Stimulated activated naive CD8-positive, alpha-beta T cell treated with anti-CD3 and anti-CD28 coated beads, Interleukin-15, Interleukin-2, amounts not matched to agents 100 U/mL and 50 U/mL, for 24 hours (primary cell): ENCODE measurements around the gene PFDN4.
A peak's percentile ranks its signal among the peaks of the same experiment; 100 is the strongest.

Experiments used
- ATAC-seq: fragments of 150-1000 bp; cut with Tn5 transposase; one replicate; pipeline ENCODE4 v1.10.0; 2021
- DNase-seq: peaks from one replicate; pipeline ENCODE4 v3.0.0; 2021

The PFDN4 gene

DNA sequence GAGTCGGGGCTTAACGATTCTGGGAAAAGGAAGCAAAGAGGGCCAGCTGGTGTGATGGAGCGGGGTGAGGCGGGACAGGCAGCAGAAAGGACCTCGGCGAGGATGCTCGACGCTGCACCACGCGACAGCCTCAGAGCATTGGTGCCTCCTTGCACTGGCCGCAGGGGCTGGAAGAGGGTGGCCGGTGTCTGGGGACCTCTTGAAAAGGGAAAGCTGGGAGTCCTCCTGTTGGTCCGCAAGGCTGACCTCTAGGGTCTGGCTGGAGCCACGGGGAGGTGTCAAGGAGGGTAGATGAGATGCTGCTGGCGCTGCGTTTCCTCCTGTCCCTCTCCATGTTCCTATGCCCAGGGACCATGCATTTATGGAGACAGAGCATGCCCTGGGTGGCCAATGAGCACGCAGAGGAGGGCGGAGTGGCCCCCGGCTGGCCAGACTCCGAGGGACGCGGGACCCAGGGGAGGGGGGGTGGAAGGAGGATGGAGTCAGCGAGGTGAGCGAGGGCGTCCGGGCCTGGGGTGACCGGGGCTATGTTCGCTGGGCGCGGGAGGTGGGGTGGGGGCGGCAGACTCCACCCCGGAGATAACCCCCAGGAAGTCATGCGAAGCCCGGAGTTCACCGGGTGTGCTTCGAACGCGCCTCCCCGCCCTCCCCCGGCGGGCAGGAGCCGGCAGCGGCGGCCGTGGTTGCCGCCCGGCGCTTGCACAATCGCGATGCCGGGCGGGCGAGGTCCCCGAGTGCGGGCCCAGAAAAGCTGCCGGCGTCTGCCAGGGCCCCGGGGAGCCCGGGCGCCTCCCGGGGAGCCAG, 34.0 kb upstream of the PFDN4 start, which contains the start of gene CYP24A1:
Gene CYP24A1 (minus strand): TSS at position 334 of the 804 bp plus-strand sequence. CDS start 407 bp downstream, outside the sequence.
- no peak for DNase-seq
- ATAC-seq = no peak

DNA sequence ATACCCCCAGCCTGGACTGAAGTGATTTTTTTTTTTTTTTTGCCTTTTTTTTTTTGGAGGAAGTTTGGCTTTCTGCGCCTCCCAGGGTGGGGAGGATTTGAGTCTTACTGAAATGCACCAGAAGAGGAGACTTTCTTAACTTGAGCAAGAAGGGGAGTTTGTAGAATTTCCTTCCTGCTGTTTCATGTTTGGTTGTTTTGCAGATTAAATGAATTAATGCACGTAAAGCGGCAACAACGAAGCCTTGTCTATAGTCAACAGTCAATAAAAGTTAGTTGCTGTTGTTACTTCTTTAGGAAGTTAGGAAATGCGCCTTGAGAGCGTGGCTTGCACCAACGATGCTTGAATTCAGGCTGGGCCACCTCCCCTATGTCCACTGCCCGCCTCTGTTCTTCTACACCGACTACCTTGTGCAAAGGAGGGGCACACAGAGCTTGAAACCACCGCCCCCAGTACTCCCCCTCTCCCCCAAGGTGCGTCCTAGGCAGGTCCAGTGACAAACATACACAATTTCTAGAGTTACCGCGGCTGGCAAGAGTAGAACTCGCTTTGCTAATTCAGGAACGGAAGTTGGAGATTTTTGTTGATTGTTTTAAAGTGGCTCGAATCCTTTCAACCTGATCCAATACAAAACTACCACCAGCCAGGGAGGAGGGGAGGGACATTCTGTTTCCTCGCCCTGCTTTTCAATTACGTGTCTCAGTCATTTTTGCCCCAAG, 33.3 kb upstream of the PFDN4 start:
- DNase-seq (no peak), ATAC-seq (no peak)

DNA sequence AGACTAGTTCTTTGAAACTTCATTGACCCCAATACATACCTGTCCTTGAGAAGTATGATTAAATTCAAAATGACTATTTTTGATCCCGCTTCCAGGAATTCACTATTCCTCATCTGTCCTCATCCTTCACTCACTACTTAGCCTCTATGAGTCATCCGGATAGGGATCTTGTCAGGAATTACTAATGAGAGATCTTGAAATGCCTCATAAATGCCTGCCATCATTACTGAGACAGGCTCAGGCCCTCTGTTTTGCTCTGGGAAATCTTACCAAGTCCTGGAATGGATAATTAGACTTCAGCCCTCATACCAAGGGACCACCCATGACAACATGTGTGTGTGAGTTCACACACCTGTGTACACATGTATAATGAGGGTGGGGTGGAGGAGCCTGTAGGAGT, 31.3 kb upstream of the PFDN4 start:
- DNase-seq (no peak), ATAC-seq (no peak)

DNA sequence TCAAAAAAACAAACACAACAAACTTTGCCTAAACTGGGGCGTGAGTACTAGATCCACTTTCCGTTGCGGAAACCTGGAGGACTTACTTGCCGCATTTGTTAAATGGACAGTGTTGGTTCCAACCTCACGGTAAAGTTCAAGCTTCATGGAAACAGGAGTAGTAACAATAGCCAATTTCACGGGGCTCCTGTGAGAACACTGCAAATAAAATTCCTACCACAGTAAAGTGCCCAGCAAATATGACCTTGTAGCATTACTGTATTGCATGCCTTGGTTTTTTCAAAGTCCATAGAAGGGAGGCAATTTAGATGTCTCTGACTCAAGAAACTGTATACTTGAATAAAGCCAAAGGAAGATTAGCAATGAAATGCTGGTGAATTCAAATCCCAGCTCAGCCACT, 30.5 kb upstream of the PFDN4 start:
- no peak for DNase-seq
- no peak for ATAC-seq

DNA sequence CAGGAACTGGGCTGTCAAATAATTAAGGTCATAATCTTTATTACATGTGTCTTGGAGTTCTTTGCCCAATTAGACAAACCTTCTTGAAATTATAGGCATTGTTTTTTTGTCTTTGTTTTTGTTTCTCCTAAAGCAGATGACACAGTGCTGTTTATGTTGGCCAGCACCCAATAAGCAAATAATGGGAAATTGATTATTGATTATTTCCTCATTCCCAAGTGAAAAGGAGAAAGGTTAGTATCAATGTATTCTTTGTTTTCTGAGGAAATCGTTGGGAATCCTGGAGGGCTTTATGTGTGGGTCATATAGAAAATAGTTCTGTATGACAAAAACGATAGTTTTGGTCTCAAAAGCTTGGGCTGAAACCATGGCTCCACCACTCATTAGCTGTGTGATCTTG, 29.6 kb upstream of the PFDN4 start:
- DNase-seq (no peak), ATAC-seq (no peak)

DNA sequence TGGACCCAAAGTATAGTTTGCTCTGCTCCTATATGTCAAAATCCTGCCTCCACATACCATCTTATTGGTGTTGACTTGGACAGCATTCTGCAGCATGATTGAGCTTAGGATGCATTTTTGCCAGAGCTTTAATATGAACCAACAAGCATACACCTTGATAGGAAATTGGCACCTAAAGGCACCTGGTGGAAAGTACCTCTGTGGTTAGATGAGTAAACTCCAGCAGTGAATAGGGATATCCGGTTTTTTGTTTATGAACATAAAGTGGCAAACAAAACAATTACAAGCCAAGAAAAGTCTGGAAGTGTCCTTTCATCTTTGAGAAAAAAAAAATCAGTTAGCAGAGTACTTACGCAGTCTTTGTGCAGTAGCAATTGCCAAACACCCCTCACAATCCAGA, 27.9 kb upstream of the PFDN4 start:
- no peak for ATAC-seq
- DNase-seq = no peak

DNA sequence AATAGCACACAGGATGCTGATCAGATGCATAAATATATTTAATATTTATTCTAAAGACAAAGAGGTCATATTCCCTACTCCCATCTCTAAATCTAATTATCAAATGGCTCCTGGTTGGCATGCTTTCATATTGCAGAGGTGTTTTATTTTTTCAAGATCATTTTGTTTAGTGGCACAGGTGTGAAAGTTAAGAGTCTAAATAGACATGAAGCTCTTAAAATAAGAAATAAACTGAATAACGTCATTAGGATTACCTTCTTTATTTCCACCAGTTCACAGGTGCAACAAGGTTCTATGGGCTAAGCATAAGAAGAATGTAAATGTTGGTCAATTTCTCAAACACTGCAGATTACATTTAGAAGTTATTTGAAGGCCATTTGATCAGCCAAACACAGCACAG, 27.0 kb upstream of the PFDN4 start:
- no peak for DNase-seq
- no peak for ATAC-seq

DNA sequence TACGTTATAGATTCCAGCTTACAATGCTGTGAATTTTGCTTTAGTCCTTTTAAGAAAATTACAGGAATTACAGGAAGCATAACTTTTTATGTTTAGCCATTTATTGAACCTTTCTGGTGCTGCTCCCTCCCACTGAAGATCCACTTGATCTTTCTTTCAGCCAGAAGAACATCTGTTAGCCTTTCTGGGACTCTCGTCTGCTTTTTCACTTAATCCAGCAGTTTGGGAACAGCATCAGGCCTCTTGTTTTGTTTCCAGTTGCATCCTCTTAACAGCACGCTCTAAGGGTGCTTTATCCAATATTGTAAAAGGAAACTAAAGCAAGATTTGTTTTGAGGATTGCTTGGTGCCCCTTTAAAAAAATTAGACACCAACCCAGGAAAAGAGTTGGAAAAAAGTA, 23.8 kb upstream of the PFDN4 start:
- ATAC-seq (no peak), DNase-seq (no peak)

DNA sequence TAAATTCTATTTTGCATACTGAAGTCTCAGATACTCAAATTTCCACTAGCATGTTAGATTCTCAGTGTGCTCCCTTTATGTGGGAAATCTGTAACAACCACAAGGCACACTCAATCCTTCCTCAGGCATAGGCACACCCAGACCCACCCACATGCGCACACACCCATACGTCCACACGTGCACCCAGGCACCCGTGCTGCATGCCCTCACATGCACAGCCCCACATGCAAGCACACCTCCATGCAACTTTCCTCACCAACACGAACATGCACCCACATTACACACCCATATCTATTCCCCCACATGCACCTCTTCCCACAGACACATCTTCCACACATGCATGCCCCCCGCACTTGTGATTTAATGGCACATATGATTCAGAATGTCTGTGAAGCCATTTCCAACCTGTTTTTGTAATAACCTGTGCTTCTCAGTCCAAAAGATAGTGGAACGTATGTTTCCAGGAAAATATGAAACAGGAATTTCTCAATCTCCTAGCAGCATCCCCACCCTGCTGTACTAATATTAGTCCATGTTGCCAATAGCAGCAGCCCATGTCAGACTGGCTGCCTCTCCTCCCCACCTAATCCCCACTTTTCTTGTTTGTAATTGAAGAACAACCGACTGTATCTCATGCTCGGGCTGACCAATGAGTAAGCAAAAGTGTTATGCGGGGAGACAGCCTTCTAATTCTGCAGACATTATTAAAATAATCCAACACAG, 22.8 kb upstream of the PFDN4 start:
- ATAC-seq (no peak), DNase-seq (no peak)

DNA sequence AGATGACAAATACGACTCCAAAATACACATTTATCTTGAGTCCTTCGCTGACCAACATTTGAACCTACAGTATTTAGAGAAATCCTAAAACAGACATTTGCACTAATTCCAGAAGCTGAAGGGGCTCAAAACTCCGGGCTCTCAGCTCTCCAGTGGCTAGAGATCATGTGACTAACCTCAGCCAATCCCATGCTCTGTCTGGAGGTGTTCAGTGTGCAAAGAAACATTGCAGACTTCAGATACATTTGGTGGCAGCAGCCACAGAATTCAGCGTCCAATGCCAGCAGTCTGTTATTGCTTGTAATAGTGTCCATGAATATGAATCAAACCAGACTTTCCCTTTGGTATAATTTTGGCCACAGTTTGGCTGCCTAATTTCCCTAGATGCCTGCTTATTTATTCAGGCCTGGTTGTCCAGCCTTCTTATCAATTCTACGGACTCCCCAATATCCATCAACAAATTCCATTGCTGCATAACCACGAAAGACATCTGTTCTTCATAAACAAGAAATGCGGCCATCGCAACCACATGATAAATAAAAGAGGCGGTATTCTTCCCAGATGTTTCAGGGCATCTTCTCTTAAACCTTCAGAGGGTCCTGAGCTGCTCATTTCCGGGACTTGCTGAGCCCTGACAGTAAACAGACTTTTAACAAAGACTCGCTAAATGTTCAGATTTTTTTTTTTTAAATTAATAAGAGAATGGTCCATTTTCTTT, 19.6 kb upstream of the PFDN4 start:
- no peak for DNase-seq
- no peak for ATAC-seq

DNA sequence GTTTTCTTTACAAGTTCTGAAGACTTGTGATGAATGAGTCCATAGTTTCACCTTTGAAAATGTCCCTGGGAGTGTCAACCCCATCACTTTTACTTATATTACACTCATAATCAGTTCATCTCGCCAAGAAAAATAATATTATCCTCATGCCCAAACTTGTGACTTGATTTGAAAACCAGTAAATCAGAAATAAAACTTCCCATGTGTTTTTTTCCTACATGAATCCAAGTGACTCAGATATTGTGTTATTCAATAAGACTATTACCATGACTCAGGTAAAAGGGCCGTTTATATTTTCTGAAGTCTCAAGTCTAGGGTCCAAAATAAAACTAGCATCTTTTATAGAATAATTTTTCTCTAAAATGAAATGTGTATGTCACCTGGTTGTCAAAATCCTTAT, 18.3 kb upstream of the PFDN4 start:
- ATAC-seq = no peak
- no peak for DNase-seq

DNA sequence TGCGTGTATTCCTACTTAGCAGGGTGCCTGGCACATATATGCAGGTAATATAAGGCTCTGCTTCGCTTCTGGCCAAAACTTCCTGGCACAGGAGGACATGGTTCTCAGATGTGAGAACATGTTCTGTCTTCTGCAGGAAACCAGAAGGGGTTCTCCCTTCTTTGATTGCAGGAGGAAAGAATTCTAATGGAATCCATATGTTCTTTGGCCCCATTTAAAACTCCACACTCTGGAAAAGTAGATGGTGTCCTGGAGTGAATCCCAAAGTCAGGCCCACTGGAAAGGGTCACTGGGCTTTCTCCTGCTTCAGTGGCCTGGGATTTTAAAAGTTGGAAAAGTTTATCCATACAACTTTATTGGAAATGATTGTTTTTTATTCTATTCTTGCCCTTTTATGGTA, 17.7 kb upstream of the PFDN4 start:
- ATAC-seq = no peak

DNA sequence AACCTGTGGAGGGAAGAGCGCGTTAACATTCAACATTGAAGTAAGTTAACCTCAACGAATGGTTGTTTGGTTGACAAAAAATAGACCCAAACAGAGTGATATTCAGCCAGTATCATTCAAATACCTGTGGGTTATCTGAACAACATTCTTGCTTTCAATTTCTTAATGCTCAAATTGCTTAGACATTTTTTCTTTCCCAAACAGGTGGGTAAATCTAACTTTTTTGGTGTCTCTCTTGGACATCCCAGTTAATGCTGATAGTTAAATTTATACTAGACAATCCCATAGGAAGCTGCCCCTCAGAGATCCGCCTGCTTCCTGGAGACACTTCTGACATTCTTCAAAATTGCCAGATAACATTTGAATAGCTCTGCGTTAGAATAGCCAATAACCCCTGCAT, 14.1 kb upstream of the PFDN4 start:
- DNase-seq (no peak), ATAC-seq (no peak)

More for the DNA sequence above, 17.7 kb upstream of the PFDN4 start:
- no peak for DNase-seq

DNA sequence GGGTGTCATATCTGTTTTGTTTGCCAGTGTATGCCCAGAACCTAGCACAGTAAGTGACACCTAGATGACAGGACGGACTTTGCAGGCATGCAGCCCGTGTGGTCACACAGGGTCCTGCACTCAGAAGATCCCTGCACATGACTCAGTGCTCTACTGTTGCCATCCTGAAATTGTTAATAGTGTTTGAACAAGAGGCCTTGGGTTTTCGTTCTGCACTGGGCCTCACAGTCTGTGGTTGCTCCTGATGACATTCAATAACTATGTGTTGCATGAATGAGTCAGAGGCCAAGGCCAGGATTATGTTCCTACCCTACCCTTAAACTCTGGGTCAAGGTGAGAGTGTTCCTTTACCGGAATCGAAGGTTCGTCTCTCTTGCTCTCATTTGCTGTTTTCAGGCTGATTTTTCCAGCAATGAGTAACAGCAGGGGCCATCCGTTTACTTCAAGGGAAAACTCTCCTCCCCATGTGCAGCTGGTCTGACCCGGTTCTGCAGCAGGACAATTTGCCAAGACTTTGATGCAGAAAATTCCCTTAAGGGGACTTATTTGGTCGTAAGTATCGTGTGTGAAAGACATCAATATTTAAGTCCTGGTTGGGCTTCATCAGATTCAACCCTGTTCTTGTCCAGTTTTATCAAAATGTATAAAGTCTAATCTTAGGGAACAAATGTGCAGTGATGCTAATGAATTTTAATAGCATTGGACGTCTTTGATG, 13.0 kb upstream of the PFDN4 start:
- DNase-seq (no peak), ATAC-seq (no peak)

DNA sequence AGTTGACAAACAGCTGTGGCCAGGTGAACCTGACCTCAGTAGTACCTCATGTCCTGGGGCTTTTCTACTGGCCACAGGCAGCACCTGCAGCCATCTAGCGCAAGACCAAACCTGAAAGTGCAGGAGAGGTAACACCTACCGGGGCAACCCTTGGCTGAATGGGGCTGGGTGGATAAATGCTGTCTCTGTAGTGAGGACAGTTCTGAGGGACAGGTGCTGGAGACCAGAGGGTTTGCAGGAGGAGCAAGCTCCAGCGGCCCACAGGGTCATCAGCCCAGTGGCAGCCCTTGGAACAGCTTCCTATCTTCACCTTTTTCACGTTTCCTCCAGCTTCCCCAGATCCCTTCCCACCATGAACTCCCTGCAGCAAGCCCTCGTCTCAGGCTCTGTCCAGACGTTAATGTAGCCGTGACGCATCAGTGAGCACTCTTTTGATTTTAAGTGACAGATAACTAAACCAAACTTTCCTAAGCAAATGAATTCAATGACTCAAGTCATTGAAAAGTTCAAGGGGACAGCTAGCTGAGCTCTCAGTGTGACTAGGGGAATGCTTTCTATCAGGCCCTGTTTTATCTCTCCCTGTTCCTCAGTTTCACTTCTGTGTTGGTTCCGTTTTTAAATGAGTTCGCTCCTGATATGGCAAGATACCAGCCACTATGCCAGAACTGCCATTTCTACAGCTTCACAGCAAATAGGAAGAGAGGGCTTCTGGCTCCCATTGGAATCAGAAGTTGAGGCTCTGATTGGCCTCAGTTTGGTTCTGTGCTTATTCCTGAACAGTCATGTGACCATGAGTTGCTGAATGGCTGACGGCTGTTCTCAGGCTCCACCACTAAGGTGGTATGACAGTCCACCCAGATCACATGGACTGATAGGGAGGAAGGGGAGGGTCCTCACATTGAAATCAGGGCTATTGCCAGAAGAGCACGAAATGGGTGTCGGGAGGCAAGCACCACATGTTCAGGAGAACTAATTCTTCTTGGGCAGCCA, 12.1 kb upstream of the PFDN4 start:
- DNase-seq (no peak), ATAC-seq (no peak)

DNA sequence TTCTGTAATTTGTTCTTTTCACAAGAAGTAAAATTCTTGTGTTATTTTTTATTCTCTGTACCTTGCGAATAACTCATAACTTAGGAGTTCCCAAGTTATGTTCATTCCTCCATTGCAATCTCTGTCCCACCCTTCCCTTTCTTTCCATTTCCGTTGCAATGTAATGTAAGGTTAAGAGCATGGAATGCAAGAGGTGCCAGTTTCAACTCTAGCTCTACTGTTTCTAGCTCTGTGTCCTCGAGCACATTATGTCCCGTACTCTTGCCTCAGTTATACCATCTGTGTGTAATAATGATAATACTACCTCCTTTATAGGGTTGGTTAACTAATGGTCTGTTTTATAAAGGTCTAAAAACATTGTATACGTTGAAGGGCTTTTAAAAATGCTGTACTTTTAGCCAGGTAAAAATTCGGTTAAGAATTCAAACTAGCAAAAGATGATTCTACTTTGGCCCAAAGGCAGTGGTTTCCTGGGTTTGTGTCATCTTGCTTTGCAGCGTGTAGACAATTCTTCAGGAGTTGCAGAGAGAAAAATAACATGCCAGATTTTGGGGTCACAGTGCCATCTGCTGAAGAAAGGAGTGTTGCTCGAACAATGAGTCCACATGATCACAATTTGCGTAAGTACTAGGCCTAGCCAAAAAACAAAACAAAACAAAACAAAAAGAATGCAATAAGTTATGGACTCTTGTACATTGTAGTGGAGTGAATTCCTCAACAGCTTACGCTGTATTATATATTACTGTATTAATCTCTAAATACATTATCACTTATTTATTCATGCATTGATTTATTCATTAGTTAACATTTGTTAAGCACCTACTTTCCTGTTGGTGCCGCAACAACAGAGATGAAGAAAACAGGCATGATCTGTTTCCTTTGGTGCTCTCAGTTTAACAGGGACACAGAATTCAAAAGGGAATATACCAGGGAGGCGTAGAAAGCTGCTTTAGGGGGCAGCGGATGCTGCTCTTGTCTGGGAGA, 10.0 kb upstream of the PFDN4 start:
- no peak for ATAC-seq
- DNase-seq = no peak

DNA sequence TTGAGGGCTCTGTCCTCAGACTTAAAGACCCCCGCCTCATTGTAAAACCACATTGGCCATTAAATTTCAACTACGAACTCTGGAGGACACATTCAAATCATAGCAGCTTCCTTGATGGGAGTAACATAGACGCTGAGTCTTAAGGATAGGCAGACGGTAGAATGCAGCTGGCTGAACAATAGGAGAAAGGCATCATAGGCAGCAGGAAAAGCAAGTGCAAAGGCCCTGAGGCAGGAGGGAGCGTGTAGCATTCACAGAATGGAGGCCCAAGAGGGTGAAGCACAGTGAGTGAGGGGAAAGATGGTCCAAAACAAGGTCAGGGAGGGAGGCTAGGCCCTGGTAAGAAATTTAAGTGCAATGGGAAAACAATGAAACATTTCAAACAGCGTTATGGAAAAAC, 8.6 kb upstream of the PFDN4 start:
- DNase-seq (no peak), ATAC-seq (no peak)

DNA sequence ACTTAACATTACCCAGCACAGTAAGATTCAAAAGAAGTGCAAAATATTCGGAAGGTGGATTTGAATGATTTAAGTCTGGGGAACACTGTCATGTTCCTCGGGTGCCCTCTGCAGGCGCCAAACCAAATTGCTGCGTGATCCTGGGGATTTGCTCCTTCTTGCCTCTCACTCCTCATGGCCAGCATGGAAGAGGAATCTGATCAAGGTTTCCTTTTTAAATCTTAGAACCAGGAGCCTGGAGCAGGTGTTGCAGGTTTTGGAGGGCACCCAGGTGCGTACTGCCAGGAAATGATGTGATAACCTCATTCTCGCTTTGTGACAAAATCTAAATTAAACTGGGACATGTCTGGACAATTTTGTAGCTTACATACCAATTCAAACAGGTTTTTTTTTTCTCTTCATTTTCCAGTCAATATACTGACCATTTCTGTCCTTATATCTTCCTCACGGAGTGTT, 8.1 kb upstream of the PFDN4 start:
- no peak for ATAC-seq
- DNase-seq = peak; percentile 76
